Memory B cell (primary cell): ENCODE data around the gene SYNE2.

Source experiments
- ATAC-seq: fragments of 150-1000 bp; cut with Tn5 transposase; 2 replicates; pipeline ENCODE4 v1.10.0; 2021; ENCODE audit warnings: low read depth, mild to moderate bottlenecking, moderate library complexity
- DNase-seq, 2 donors: peaks; one replicate each; pipeline ENCODE4 v3.0.0; 2022; ENCODE audit warnings: low spot score in 2 of 2
- H3K27ac Mint-ChIP-seq: one replicate; pipeline ENCODE4 v1.8.0; 2022; ENCODE audit warnings: mild to moderate bottlenecking, moderate library complexity, mixed read lengths
- H3K27me3 Mint-ChIP-seq: one replicate; pipeline ENCODE4 v1.8.0; 2022; ENCODE audit warnings: mixed read lengths
- H3K36me3 Mint-ChIP-seq: one replicate; pipeline ENCODE4 v1.8.0; 2022; ENCODE audit warnings: mild to moderate bottlenecking, mixed read lengths
- H3K4me1 Mint-ChIP-seq: one replicate; pipeline ENCODE4 v1.8.0; 2022; ENCODE audit warnings: mixed read lengths
- H3K4me3 Mint-ChIP-seq: one replicate; pipeline ENCODE4 v1.8.0; 2022; ENCODE audit warnings: mild to moderate bottlenecking, moderate library complexity, mixed read lengths
- H3K9me3 Mint-ChIP-seq: one replicate; pipeline ENCODE4 v1.8.0; 2022; ENCODE audit warnings: mixed read lengths

Gene SYNE2

DNA sequence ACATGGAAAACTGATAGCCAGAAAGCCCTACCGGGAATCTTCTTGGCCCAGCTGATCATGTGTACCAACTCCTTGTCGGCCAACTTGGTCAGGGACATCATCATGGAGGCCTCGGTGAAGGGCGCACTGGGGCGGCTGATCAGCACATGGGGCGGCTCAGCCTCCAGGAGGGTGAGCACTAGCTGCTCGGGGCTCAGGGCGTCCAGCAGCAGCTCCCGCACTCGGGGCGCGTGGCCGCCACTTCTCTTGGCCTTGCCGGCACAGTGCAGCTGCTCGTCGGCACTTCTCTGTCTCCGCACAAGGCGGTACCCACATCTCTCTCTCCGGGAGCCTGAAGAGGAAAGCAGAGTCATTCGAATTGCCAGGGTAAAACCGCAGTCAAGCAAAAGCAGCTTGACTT lies 407.6 kb downstream of the SYNE2 start:
- H3K36me3 Mint-ChIP-seq, result peaks cover 9% of the 10 kb centered on the region
- H3K4me3 Mint-ChIP-seq, result no peak overlapping the region
- ATAC-seq, result no peak
- H3K27ac Mint-ChIP-seq, result no peak overlapping the region
- H3K4me1 Mint-ChIP-seq, result no peaks in the 10 kb centered on the region
- no peaks in the 10 kb centered on the region for H3K9me3 Mint-ChIP-seq
- no peak for DNase-seq
- no peaks in the 10 kb centered on the region for H3K27me3 Mint-ChIP-seq

GRCh38 chr14:64265222-64265621 lies 412.4 kb downstream of the SYNE2 start:
- H3K4me3 Mint-ChIP-seq, result no peak overlapping the region

GRCh38 chr14:64266239-64266638 lies 413.4 kb downstream of the SYNE2 start:
- ATAC-seq (peak; percentile 61), DNase-seq (no peak)
- peaks cover 18% of the 10 kb centered on the region for H3K4me1 Mint-ChIP-seq
- peak overlapping the region; percentile 60 for H3K27ac Mint-ChIP-seq
- H3K4me3 Mint-ChIP-seq, result no peak overlapping the region
- H3K27me3 Mint-ChIP-seq, result no peaks in the 10 kb centered on the region
- no peaks in the 10 kb centered on the region for H3K9me3 Mint-ChIP-seq
- no peaks in the 10 kb centered on the region for H3K36me3 Mint-ChIP-seq

More at GRCh38 chr14:64265222-64265621, 412.4 kb downstream of the SYNE2 start:
- ATAC-seq (peak; percentile 72), DNase-seq (no peak)
- H3K36me3 Mint-ChIP-seq, result no peaks in the 10 kb centered on the region
- peaks cover 18% of the 10 kb centered on the region for H3K4me1 Mint-ChIP-seq
- H3K9me3 Mint-ChIP-seq, result no peaks in the 10 kb centered on the region
- H3K27ac Mint-ChIP-seq, result peak overlapping the region; percentile 60
- no peaks in the 10 kb centered on the region for H3K27me3 Mint-ChIP-seq

DNA sequence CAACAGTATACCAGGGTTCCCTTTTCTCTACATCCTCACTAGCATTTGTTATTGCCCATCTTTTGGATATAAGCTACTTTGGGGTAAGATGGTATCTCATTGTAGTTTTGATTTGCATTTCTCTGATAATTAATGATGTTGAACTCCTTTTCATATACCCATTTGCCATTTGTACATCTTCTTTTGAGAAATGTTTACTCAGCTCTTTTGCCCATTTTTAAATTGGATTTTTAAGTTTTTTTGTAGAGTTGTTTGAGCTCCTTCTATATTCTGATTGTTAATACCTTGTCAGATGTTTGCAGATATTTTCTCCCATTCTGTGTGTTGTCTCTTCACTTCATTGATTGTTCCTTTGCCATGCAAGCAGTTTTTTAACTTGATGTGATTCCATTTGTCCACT lies 419.2 kb downstream of the SYNE2 start:
- no peak overlapping the region for H3K27ac Mint-ChIP-seq
- DNase-seq (no peak), ATAC-seq (no peak)
- no peaks in the 10 kb centered on the region for H3K9me3 Mint-ChIP-seq
- peaks cover 10% of the 10 kb centered on the region for H3K4me1 Mint-ChIP-seq
- H3K4me3 Mint-ChIP-seq, result no peak overlapping the region
- no peaks in the 10 kb centered on the region for H3K27me3 Mint-ChIP-seq
- H3K36me3 Mint-ChIP-seq, result peaks cover 4% of the 10 kb centered on the region
